ENCODE data around the gene DDX50. TPM values are rescaled to one million over a fixed set of nuclear protein-coding genes. Genes with fewer than 3 reads are reported as not detected.

DDX50 gene
- total RNA-seq, 1 experiment from 2014 or later, result 50.7 TPM

DNA sequence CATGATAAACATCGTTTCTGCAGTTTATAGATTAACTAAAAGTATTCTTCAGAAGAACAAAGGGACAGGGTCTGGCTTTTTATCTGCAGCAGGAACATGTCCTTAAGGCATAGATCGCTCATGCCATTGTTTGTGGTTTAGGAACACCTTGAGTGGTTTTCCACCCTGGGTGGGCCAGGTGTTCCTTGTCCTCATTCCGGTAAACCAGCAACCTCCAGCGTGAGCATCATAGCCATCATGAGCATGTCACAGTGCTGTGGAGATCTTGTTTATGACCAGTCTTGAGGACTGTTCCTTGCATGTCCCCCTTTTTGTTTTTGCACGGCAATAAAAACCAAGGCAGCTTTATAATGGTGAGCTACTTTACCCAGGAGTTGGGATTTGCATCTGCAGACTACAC lies 39.9 kb upstream of the DDX50 start:
- Histone ChIP-seq H2AK5ac (ENCODE audit: insufficient read length, low read length) (no peak overlapping the region), H3K27ac (ENCODE audit: insufficient read length, low read depth, low read length) (no peak overlapping the region), H3K56ac (ENCODE audit: insufficient read length, low read depth, low read length) (no peak overlapping the region), H3K27me3 (ENCODE audit: insufficient read depth, low read length) (no peaks in the 10 kb centered on the region), H3K4me2 (ENCODE audit: insufficient read depth, insufficient read length, low read length) (no peak overlapping the region), H3K23me2 (ENCODE audit: insufficient read length, low read depth, low read length, poor library complexity, severe bottlenecking) (no peaks in the 10 kb centered on the region), H3K79me1 (ENCODE audit: insufficient read depth, low read depth, low read length, poor library complexity, severe bottlenecking) (no peaks in the 10 kb centered on the region), H3K18ac (ENCODE audit: insufficient read length, low read depth, low read length) (no peak overlapping the region), H3K9ac (ENCODE audit: extremely low read depth, insufficient read length, low read length) (no peak overlapping the region), H2BK5ac (ENCODE audit: insufficient read length, low read length) (no peak overlapping the region), H3K4ac (ENCODE audit: low read depth, low read length) (no peak overlapping the region), H4K5ac (ENCODE audit: insufficient read length, low read depth, low read length) (no peak overlapping the region), H2BK120ac (ENCODE audit: low read depth, low read length, poor library complexity, severe bottlenecking) (no peak overlapping the region), H2AFZ (ENCODE audit: low read length) (no peak overlapping the region), H4K91ac (ENCODE audit: insufficient read length, low read depth, low read length) (no peak overlapping the region), H3K14ac (ENCODE audit: insufficient read depth, low read length) (no peak overlapping the region), H3K23ac (ENCODE audit: insufficient read length, low read depth, low read length) (no peak overlapping the region), H4K8ac (replicated peaks; ENCODE audit: insufficient read length, low read depth, low read length) (no peak overlapping the region), H3T11ph (ENCODE audit: low read length) (no peak overlapping the region), H2BK12ac (ENCODE audit: insufficient read length, low read depth, low read length) (no peak overlapping the region), H3K4me1 (ENCODE audit: insufficient read depth, low read length) (no peaks in the 10 kb centered on the region), H2BK20ac (ENCODE audit: low read depth, low read length, poor library complexity, severe bottlenecking) (no peak overlapping the region), H2BK15ac (ENCODE audit: low read depth, low read length) (no peak overlapping the region), H3K79me2 (ENCODE audit: insufficient read depth, low read length) (no peaks in the 10 kb centered on the region), H4K20me1 (ENCODE audit: control insufficient read depth, insufficient read depth, insufficient read length) (no peaks in the 10 kb centered on the region), H3K9me3 (ENCODE audit: control insufficient read depth, low read depth, low read length) (peaks cover 11% of the 10 kb centered on the region)
- DNase-seq, result no peak
- no peak overlapping the region for H3K27ac Mint-ChIP-seq
- H3K27me3 Mint-ChIP-seq (ENCODE audit: low read depth), result no peaks in the 10 kb centered on the region; the same call in none of the 2 replicates
- WGBS (ENCODE audit: extremely low coverage, insufficient read length, low lambda C conversion rate), result no CpG with 5 or more reads among the region's 5 CpGs
- H3K9me3 Mint-ChIP-seq, result peaks cover 37 to 38% of the 10 kb centered on the region in 2 experiments
- no peak overlapping the region for H3K4me3 Mint-ChIP-seq
- H3K4me1 Mint-ChIP-seq, result peaks cover 2 to 5% of the 10 kb centered on the region in 2 experiments; a peak in 2 of 4 replicates
- peaks cover 21 to 39% (median 36%) of the 10 kb centered on the region in 3 experiments for H3K36me3 Mint-ChIP-seq (ENCODE audit: insufficient read depth in 1 of 3, low read depth in 3 of 3)
- TF ChIP-seq, protein P1, sequence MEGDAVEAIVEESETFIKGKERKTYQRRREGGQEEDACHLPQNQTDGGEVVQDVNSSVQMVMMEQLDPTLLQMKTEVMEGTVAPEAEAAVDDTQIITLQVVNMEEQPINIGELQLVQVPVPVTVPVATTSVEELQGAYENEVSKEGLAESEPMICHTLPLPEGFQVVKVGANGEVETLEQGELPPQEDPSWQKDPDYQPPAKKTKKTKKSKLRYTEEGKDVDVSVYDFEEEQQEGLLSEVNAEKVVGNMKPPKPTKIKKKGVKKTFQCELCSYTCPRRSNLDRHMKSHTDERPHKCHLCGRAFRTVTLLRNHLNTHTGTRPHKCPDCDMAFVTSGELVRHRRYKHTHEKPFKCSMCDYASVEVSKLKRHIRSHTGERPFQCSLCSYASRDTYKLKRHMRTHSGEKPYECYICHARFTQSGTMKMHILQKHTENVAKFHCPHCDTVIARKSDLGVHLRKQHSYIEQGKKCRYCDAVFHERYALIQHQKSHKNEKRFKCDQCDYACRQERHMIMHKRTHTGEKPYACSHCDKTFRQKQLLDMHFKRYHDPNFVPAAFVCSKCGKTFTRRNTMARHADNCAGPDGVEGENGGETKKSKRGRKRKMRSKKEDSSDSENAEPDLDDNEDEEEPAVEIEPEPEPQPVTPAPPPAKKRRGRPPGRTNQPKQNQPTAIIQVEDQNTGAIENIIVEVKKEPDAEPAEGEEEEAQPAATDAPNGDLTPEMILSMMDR (conservative IDR thresholded peaks at IDR 0.05), result no peak

Data from H9 (cell line).